Upper lobe of right lung (tissue), 1 donor: ENCODE measurements around the gene SCAPER. TPM values are rescaled to one million over a fixed set of nuclear protein-coding genes. Genes with fewer than 3 reads are reported as not detected.

Experiments used
- ATAC-seq: fragments of 200-7000 bp; cut with Tn5 transposase; one replicate; pipeline ENCODE4 v1.9.1; 2020; ENCODE audit warnings: mild to moderate bottlenecking, moderate library complexity
- DNase-seq: peaks from one replicate; pipeline ENCODE4 v3.0.0-alpha.2; 2020
- H3K27ac ChIP-seq: fragments of 200-600 bp; one replicate; pipeline ENCODE4 v1.8.0; 2022
- H3K27me3 ChIP-seq: fragments of 200-600 bp; one replicate; pipeline ENCODE4 v1.8.0; 2022; ENCODE audit warnings: mild to moderate bottlenecking
- H3K36me3 ChIP-seq: fragments of 200-600 bp; one replicate; pipeline ENCODE4 v1.8.0; 2022
- H3K4me1 ChIP-seq: fragments of 200-600 bp; one replicate; pipeline ENCODE4 v1.8.0; 2022
- H3K4me3 ChIP-seq: fragments of 200-600 bp; one replicate; pipeline ENCODE4 v1.8.0; 2022; ENCODE audit warnings: mild to moderate bottlenecking
- H3K9me3 ChIP-seq: fragments of 200-600 bp; one replicate; pipeline ENCODE4 v1.8.0; 2022
- CTCF ChIP-seq: fragments of 200-600 bp; IDR thresholded peaks from one replicate; pipeline ENCODE4 v1.8.0; 2022; ENCODE audit warnings: antibody characterized with exemption
- intact Hi-C: fragments of 100-400 bp; cut with DNase I; formaldehyde crosslinking; loops from one replicate; pipeline ENCODE4 v1.11.0; 2022
- total RNA-seq: library from RNA; stranded (reverse); fragmentation: NEBNext Ultra II Directional; extraction: Animal tissue kit (Norgen Biotek cat#: 25700); gene quantifications from one replicate; pipeline ENCODE4 v1.2.1, GENCODE V29; 2021
- donor health status: DM: no; HTN: yes; CAD: no; lungs with severe emphysema.

The SCAPER gene
- total RNA-seq, 1 donor from 2014 or later = 44.3 TPM

- TF ChIP-seq CTCF = no peak
- no peak overlapping the region for H3K4me3 ChIP-seq
- H3K4me1 ChIP-seq = no peaks in the 10 kb centered on the region
- DNase-seq (no peak), ATAC-seq (no peak)
- no peak overlapping the region for H3K27ac ChIP-seq
- H3K9me3 ChIP-seq = no peaks in the 10 kb centered on the region
- H3K36me3 ChIP-seq = peaks cover 12% of the 10 kb centered on the region
- intact Hi-C loops = no loop called here
- H3K27me3 ChIP-seq = no peaks in the 10 kb centered on the region
Measured at GRCh38 chr15:76664411-76664810, 240.7 kb downstream of the SCAPER start.

GRCh38 chr15:76663529-76663928 is 241.6 kb downstream of the SCAPER start:
- TF ChIP-seq CTCF = no peak
- Histone ChIP-seq H3K27ac (no peak overlapping the region), H3K4me3 (no peak overlapping the region), H3K36me3 (peaks cover 12% of the 10 kb centered on the region), H3K9me3 (no peaks in the 10 kb centered on the region), H3K4me1 (no peaks in the 10 kb centered on the region), H3K27me3 (no peaks in the 10 kb centered on the region)
- DNase-seq = no peak
- intact Hi-C loops = no loop called here
- no peak for ATAC-seq

- intact Hi-C loops = no loop called here
Measured at GRCh38 chr15:76648732-76649444, 256.3 kb downstream of the SCAPER start.

GRCh38 chr15:76647612-76648011 is 257.5 kb downstream of the SCAPER start:
- DNase-seq = no peak
- ATAC-seq = no peak
- Histone ChIP-seq H3K36me3 (no peaks in the 10 kb centered on the region), H3K9me3 (no peaks in the 10 kb centered on the region), H3K4me1 (no peaks in the 10 kb centered on the region), H3K4me3 (no peak overlapping the region), H3K27me3 (no peaks in the 10 kb centered on the region), H3K27ac (no peak overlapping the region)
- intact Hi-C loops = no loop called here
- TF ChIP-seq CTCF = no peak

More at GRCh38 chr15:76648732-76649444, 256.3 kb downstream of the SCAPER start:
- no peak for TF ChIP-seq CTCF
- no peaks in the 10 kb centered on the region for H3K27me3 ChIP-seq
- H3K4me1 ChIP-seq = no peaks in the 10 kb centered on the region
- ATAC-seq = no peak
- no peak overlapping the region for H3K4me3 ChIP-seq
- H3K36me3 ChIP-seq = no peaks in the 10 kb centered on the region
- no peak for DNase-seq
- no peaks in the 10 kb centered on the region for H3K9me3 ChIP-seq
- H3K27ac ChIP-seq = no peak overlapping the region

GRCh38 chr15:76644646-76645045 is 260.5 kb downstream of the SCAPER start:
- ATAC-seq (no peak), DNase-seq (no peak)
- intact Hi-C loops = no loop called here
- H3K27ac ChIP-seq = no peak overlapping the region
- H3K27me3 ChIP-seq = no peaks in the 10 kb centered on the region
- TF ChIP-seq CTCF = no peak
- H3K4me3 ChIP-seq = no peak overlapping the region
- no peaks in the 10 kb centered on the region for H3K9me3 ChIP-seq
- no peaks in the 10 kb centered on the region for H3K4me1 ChIP-seq
- no peaks in the 10 kb centered on the region for H3K36me3 ChIP-seq

GRCh38 chr15:76642671-76643070 is 262.5 kb downstream of the SCAPER start:
- Histone ChIP-seq H3K27me3 (no peaks in the 10 kb centered on the region), H3K27ac (no peak overlapping the region), H3K4me3 (no peak overlapping the region), H3K9me3 (no peaks in the 10 kb centered on the region), H3K36me3 (no peaks in the 10 kb centered on the region), H3K4me1 (no peaks in the 10 kb centered on the region)
- TF ChIP-seq CTCF = no peak
- ATAC-seq = no peak
- no peak for DNase-seq
- intact Hi-C loops = no loop called here
